ENCODE measurements around the gene PATJ. TPM values are rescaled to one million over a fixed set of nuclear protein-coding genes. Genes with fewer than 3 reads are reported as not detected.

PATJ gene
- total and polyA plus RNA-seq, 2 donors (not counting 3 experiments of a cell fraction or from before 2014, with no cell fraction given) = 1.1 to 3.0 TPM

DNA sequence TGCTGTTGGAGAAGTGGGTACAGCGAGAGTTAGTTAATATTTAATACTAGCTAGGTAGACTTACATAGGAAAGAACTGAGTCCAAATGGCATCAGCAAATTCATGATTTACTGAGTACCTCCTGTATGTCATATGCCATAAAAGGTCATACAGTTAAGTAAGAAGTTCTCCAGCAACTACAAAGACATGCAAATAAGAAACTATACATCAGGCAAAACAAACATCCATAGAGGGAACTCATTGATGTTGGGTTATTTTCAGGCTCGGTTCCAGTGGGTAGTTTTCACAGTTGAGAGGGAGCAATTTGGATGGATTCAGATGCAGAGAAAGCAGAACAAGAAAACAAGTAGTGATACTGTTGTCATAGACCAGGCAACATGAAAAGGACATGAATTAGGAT is 287.4 kb downstream of the PATJ start:
- TF ChIP-seq POLR2AphosphoS5 (IDR thresholded peaks at IDR 0.05; ENCODE audit: insufficient read depth, low read depth, low read length) = no peak
- no peak for TF ChIP-seq GATA2 (IDR thresholded peaks at IDR 0.05; ENCODE audit: insufficient read depth, insufficient read length, low read depth, low read length)
- TF ChIP-seq MYC (IDR thresholded peaks at IDR 0.05; ENCODE audit: low read depth, low read length) = no peak
- no peak for TF ChIP-seq POLR2A (IDR thresholded peaks at IDR 0.05; ENCODE audit: low read depth, low read length)
- no peak for TF ChIP-seq EZH2 (IDR thresholded peaks at IDR 0.05; ENCODE audit: borderline replicate concordance, low read depth, low read length, severe bottlenecking)
- TF ChIP-seq, protein P1, sequence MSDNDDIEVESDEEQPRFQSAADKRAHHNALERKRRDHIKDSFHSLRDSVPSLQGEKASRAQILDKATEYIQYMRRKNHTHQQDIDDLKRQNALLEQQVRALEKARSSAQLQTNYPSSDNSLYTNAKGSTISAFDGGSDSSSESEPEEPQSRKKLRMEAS (IDR thresholded peaks at IDR 0.05; ENCODE audit: insufficient read depth, insufficient read length) = no peak
- TF ChIP-seq FOS (IDR thresholded peaks at IDR 0.05; ENCODE audit: borderline replicate concordance, insufficient read depth, low read length) = no peak
- no peak for TF ChIP-seq JUN (IDR thresholded peaks at IDR 0.05; ENCODE audit: borderline replicate concordance, insufficient read depth, insufficient read length, low read depth)
- TF ChIP-seq, protein P2, sequence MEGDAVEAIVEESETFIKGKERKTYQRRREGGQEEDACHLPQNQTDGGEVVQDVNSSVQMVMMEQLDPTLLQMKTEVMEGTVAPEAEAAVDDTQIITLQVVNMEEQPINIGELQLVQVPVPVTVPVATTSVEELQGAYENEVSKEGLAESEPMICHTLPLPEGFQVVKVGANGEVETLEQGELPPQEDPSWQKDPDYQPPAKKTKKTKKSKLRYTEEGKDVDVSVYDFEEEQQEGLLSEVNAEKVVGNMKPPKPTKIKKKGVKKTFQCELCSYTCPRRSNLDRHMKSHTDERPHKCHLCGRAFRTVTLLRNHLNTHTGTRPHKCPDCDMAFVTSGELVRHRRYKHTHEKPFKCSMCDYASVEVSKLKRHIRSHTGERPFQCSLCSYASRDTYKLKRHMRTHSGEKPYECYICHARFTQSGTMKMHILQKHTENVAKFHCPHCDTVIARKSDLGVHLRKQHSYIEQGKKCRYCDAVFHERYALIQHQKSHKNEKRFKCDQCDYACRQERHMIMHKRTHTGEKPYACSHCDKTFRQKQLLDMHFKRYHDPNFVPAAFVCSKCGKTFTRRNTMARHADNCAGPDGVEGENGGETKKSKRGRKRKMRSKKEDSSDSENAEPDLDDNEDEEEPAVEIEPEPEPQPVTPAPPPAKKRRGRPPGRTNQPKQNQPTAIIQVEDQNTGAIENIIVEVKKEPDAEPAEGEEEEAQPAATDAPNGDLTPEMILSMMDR (IDR thresholded peaks at IDR 0.05; ENCODE audit: extremely low read depth in 1 of 2, insufficient read depth in 1 of 2, low read depth in 1 of 2, low read length in 2 of 2) = no peak
- H3K9me1 ChIP-seq (replicated peaks; ENCODE audit: control insufficient read depth, extremely low read depth, insufficient read depth, low read length) = no peaks in the 10 kb centered on the region
- no peak for DNase-seq (ENCODE audit: low read depth, low spot score)
- H3K36me3 ChIP-seq (ENCODE audit: control insufficient read depth in 2 of 2, extremely low read depth in 1 of 2, insufficient read depth in 2 of 2, low read length in 2 of 2) = no peaks in the 10 kb centered on the region
- intact Hi-C loops (cut with micrococcal nuclease) = no loop called here
- H3K4me1 ChIP-seq (ENCODE audit: control insufficient read depth, extremely low read depth, insufficient read depth, low read length) = no peaks in the 10 kb centered on the region
- no peak overlapping the region for H3K4me2 ChIP-seq (ENCODE audit: insufficient read depth, low read length)
- ChIA-PET CTCF (no interaction called here), POLR2A (no interaction called here)
- H3K79me2 ChIP-seq (ENCODE audit: control insufficient read depth, insufficient read depth, low read length) = no peaks in the 10 kb centered on the region
- BruUV-seq (replicated peaks) = no TSS peak
- FAIRE-seq = no peak
- H3K9ac ChIP-seq (replicated peaks; ENCODE audit: extremely low read depth, insufficient read depth, low read length) = no peak overlapping the region
- H2AFZ ChIP-seq (ENCODE audit: low read depth, low read length) = no peak overlapping the region
- H3K9me3 ChIP-seq (replicated peaks; ENCODE audit: control insufficient read depth, insufficient read depth, low read length) = no peaks in the 10 kb centered on the region
- no peaks in the 10 kb centered on the region for H4K20me1 ChIP-seq (replicated peaks; ENCODE audit: control insufficient read depth, extremely low read depth, insufficient read depth, low read length)
- no peak overlapping the region for H3K4me3 ChIP-seq (replicated peaks in 1 of 3; ENCODE audit: insufficient read depth in 1 of 3, low read depth in 1 of 3, low read length in 3 of 3)
- dilution Hi-C loops (cut with MboI; ENCODE audit: extremely low pct_ligation_motif_present, low sequenced_read_pairs) = no loop called here
- no peaks in the 10 kb centered on the region for H3K27me3 ChIP-seq (ENCODE audit: control insufficient read depth in 2 of 2, insufficient read depth in 2 of 2, low read length in 2 of 2)
- H3K27ac ChIP-seq (ENCODE audit: insufficient read depth, low read depth, low read length) = no peak overlapping the region

Measured in endothelial cell of umbilical vein (primary cell).